ENCODE measurements around the gene GPN3.
"Not testable (repeated sequence)": the region's sequence is repeated elsewhere in the genome, so short reads cannot be mapped to it uniquely, and the experiment has no call there.

Gene GPN3

DNA sequence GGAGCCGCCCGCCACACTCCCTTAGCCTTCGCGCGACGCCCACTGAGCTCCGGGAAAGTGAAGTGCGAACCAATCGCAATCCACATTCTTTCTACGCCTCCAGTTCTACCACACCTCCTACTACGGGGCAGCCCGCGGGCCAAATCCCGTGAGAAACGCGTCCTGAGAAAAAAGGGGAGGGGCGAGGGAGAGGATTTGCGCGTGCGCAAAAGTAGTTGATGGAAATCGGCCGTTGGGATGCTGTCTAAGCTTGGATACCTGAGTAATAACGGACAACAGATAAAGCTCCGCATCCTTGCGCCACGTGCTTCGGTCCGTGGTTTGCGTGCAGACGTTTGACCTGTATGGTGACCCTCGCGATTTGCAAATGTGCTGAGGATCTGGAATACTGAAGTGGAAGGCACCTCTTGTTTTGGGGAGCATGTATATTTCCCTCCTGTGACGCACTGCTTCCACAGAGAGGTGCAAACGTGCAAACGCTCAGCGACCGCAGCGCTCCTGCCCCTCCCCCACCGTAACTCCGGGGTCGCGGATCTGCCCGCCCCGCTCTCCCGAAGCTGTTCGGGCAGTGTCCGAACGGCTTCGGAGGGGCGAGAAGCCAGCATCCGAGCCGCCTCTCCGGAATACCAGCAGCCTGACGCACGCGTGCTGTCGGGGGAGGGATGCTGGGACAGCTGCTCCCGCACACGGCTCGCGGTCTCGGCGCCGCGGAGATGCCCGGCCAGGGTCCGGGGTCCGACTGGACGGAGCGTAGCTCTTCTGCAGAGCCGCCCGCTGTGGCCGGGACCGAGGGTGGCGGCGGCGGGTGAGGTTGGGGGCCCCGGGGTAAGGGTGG is at the start of gene GPN3, which contains the start of gene FAM216A:
Gene GPN3, minus strand, starts transcription at position 44 of the 835 bp plus-strand sequence. CDS start 54 bp downstream, outside the sequence.
Gene FAM216A, plus strand, starts transcription at position 632 of the 835 bp plus-strand sequence. Its CDS starts 31 bp downstream, at position 663.
- in situ Hi-C loops (cut with MboI; ENCODE audit: low pct_unique_long_range_greater_than_20kb, low sequenced_read_pairs), result no loop called here
- DNase-seq, result peak; percentile 99

DNA sequence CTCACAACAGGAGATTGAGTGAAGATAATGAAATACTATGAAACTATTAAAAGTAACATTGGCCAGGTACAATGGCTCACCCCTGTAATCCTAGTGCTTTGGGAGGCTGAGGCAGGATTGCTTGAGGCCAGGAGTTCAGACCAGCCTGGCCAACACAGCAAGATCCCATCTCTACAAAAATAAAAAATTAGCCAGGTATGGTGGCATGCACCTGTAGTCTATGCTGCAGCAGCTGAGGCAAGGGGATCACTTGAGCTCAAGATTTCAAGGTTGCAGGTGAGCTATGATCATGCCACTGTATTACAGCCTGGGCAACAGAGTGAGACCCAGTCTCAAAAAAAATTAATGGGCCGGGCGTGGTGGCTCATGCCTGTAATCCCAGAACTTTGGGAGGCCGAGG is 48.9 kb upstream of the GPN3 start:
- DNase-seq, result no peak
- in situ Hi-C loops (cut with MboI; ENCODE audit: low pct_unique_long_range_greater_than_20kb, low sequenced_read_pairs), result no loop called here

DNA sequence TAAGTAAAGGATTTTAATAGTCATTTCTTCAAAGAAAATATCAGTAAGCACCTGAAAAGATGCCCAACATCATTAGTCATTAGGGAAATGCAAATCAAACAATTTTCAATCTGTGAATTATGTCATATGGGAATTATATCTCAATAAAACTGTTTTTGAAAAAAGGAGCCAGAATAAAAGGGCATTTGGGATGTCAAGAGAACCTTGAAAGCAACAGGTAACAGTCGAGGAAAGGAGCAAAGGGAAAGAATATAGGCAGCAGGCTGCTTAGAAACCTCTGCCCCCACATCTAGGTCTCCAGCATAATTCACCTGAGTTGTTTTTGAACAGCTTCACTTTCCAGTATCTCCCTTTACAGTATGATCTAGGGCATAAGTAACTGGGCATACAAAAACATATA is 46.3 kb upstream of the GPN3 start:
- in situ Hi-C loops (cut with MboI; ENCODE audit: low pct_unique_long_range_greater_than_20kb, low sequenced_read_pairs), result no loop called here
- DNase-seq, result no peak

DNA sequence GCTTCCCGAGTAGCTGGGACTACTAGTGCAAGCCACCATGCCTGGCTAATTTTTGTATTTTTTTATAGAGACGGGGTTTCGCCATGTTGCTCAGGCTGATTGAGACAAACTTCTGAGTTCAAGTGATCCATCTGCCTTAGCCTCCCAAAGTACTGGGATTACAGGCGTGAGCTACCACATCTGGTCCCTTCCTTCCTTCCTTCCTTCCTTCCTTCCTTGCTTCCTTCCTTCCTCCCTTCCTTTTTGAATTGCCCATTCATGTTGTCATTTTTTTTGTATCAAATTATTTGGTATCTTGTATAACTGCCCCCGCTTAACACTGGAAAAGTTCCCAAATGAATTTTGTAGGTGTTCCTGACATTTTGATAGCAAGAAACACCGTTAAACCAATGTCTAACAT is 45.8 kb upstream of the GPN3 start:
- in situ Hi-C loops (cut with MboI; ENCODE audit: low pct_unique_long_range_greater_than_20kb, low sequenced_read_pairs), result no loop called here
- no peak for DNase-seq

DNA sequence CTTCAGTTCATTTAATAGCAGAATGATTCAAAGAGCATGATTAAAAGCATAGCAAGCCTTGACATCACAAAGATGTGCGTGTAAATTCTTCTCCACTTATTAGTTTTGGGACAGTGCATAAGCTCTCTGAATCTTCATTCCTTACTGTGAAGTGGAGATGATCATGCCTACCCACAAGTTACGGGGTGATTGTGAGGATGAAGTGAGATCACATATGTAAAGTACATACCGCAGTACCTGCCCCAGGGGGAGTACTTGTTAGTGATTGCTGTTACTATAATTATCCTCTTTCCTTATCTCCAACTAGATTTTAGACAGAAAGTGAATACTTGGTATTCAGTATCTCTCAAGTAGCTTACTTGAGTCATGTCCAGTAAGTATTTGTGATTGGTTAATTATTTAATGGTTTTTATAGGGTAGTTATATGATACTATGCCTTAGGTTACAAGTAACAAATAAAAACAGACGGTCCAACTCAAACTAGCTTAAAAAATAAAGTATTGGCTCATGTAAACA is 40.1 kb upstream of the GPN3 start:
- in situ Hi-C loops (cut with MboI; ENCODE audit: low pct_unique_long_range_greater_than_20kb, low sequenced_read_pairs), result no loop called here
- DNase-seq, result no peak

DNA sequence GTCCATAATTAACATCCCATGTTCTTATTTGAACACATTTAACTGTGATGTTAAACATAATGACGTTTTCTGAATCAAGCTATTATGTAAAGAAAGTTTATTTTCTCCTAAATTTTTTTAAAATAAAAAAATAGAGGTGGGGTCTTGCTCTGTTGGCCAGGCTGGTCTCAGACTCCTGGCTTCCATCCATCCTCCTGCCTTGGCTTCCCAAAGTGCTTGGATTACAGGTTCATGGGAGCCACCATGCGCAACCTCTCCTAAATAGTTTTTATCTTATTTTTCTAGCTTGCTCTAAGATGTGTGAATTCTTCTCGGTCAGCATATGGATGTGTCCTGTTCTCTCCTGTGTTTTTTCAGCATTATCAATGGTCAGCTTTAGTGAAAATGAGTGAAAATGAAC is 37.3 kb upstream of the GPN3 start:
- no peak for DNase-seq
- in situ Hi-C loops (cut with MboI; ENCODE audit: low pct_unique_long_range_greater_than_20kb, low sequenced_read_pairs), result no loop called here

DNA sequence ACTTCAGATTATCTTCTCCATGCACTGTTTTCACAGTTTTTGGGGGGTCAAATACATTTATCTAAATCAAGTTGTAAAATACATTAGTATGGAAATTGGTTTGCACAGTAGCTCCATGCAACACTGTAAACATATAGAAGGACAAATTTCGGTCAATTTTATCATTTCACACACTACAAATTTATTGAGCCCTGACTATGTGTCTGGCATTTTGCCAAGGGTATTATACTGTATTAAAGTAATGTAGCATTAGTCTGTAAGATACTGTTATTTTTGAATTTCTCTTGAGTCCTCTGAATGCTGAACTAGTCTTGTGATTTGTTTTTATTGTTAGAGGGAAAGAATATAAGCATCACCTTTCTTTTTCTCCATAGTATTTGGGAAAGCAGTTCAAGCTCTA is 35.4 kb upstream of the GPN3 start:
- in situ Hi-C loops (cut with MboI; ENCODE audit: low pct_unique_long_range_greater_than_20kb, low sequenced_read_pairs), result no loop called here
- no peak for DNase-seq

DNA sequence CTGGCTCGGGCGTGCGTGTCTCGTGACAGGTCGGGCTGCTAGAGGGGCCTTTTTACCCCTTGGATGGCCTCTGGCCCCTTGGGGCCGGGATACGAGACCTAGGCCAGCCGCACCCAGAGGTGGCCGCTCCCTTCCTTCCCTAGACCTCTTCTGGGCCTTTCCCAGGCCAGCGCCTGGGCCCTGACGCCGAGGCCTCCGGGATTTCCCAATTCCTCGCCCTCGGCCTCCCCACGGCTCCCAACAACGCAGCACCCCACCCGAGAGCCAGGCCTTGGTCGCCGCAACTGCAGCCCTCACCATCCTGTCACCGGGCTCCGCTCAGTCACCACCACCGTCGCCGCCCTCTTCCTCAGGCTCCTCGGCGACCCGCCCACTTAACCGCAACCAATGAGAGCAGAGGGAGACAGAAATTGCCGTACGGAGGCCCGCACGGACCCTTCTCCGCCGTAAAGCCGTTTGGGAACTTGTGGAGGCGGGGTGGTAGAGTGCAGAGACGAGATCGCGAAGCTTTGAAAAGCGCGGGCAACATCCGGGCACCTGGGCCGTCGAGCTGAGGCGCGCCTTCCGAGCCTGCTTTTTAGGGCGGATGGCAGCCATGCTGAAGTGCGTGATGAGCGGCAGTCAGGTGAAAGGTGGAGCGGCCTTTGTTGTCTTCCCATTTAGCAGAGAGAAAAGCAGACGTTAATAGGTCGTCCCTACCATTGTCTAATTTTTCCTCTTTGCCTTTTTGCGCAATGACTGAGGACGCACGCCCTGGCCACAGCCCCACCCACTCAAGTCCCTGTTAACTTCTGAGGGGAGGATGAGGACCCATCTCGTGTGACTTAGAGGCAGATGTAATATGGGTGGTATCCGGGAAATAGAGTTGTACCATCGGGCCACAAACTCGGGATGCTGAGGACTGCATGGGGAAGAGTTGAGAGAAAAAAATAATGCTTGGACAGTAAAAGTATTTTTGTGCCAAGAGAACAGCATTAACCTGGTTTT is 34.0 kb upstream of the GPN3 start, which contains the start of the genes RAD9B and VPS29:
Gene RAD9B, plus strand, starts transcription at position 580 of the 987 bp plus-strand sequence. Its CDS starts 7 bp downstream, at position 587.
Gene VPS29, minus strand, starts transcription at position 360 of the 987 bp plus-strand sequence. Its CDS starts 60 bp downstream, at position 300.
- in situ Hi-C loops (cut with MboI; ENCODE audit: low pct_unique_long_range_greater_than_20kb, low sequenced_read_pairs), result no loop called here

DNA sequence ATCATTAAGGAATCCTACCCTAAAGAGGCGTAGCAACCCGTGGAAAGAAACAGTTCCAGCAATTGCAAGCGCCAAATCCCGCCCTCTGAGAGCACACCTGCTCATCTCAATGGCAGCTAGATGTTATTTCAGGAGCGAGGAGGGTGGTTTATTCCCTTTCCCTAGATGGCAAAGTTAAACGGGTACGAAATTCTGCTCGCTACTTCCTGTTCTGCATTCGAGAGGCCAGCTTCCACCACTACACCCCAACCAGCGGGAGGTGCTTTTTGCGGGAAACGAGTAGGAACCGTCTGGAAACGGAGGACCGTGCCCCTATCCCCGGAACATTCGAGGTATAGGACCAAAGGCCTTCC is 33.3 kb upstream of the GPN3 start:
- in situ Hi-C loops (cut with MboI; ENCODE audit: low pct_unique_long_range_greater_than_20kb, low sequenced_read_pairs), result no loop called here
- DNase-seq, result peak; percentile 82

More for the DNA sequence above, 34.0 kb upstream of the GPN3 start, which contains the start of the genes RAD9B and VPS29:
- DNase-seq, result peak; percentile 100

DNA sequence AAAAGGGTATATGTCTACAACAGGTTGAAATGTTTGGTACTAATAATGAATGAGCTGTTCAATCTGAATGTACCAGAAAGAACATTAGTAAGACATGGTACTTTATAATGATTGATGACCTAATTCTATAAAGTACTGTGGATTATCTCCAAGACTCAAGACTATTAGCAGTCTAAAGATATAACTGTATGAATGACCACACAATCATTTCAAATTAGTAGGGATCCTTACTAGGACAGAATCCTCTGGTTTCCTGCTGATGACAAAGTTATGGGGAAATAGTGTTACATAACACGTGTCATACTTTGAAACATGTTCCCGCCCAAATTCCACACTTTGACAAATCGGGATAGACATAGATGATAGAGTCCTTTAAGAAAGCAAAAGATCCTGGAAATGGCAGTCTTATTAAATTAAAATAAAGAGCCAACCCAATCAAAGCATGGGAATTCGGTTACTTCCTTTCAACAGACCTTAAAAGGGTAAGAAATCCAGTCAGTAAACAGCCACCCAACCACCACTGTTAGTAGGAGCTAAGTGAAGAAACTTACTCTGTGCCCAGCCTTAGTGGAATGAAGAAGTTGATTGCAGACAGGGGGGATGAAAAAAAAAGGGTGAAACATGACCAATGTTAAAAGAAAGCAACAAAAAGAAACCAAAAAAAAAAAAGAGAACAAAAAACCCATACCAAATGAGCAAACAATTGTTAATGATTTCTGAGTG is 31.1 kb upstream of the GPN3 start:
- in situ Hi-C loops (cut with MboI; ENCODE audit: low pct_unique_long_range_greater_than_20kb, low sequenced_read_pairs), result no loop called here
- DNase-seq, result peak; percentile 50

DNA sequence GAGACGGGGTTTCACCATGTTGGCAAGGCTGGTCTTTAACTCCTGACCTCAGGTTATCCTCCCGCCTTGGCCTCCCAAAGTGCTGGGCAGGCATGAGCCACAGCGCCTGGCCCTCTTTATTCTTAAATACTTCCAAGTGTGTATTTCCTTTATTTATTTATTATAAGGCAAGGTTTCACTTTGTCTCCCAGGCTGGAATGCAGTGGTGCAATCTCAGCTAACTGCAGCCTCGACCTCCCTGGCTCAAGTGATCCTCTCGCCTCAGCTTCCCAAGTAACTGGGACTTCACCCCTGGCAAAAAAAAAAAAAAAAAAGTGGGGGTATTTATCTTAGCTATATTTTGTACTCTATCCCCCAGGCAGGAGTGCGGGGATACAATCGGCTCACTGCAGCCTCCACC is 7.4 kb upstream of the GPN3 start:
- DNase-seq, result no peak
- in situ Hi-C loops (cut with MboI; ENCODE audit: low pct_unique_long_range_greater_than_20kb, low sequenced_read_pairs), result no loop called here

DNA sequence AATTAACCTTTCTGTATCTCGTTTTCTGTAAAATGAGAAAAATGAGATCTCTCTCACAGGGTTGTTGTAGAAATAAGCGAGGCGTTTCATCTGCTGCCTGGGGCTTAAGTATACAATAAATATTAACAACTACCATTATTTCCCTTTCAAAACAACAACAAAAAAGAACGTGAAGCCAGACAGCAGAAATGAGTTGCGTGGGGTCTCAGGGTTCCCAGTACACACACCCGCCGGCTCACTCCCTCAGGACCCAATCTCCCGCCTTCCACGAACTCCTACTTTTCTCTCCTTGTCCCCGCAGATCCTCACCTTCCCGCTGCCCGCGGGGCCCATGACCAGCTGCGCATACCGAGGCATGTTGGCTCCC is 227 bp downstream of the GPN3 start:
- DNase-seq, result no peak
- in situ Hi-C loops (cut with MboI; ENCODE audit: low pct_unique_long_range_greater_than_20kb, low sequenced_read_pairs), result no loop called here

DNA sequence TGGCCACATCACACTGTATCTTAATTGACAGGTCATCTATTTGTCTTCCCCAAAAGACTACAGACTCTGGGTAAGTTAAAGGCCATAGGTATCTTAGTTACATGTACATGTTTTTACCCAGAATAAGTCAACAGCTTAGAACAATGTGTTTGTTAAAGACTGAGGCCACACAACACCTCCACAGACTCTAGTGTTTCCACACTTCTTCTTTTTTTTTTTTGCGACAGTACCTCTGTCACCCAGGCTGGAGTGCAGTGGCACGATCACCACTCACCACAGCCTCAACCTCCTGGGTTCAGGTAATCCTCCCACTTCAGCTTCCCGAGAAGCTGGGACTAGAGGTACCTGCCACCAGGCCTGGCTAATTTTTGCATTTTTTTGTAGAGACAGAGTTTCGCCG is 1.3 kb downstream of the GPN3 start:
- in situ Hi-C loops (cut with MboI; ENCODE audit: low pct_unique_long_range_greater_than_20kb, low sequenced_read_pairs), result no loop called here
- DNase-seq, result peak; percentile 44

DNA sequence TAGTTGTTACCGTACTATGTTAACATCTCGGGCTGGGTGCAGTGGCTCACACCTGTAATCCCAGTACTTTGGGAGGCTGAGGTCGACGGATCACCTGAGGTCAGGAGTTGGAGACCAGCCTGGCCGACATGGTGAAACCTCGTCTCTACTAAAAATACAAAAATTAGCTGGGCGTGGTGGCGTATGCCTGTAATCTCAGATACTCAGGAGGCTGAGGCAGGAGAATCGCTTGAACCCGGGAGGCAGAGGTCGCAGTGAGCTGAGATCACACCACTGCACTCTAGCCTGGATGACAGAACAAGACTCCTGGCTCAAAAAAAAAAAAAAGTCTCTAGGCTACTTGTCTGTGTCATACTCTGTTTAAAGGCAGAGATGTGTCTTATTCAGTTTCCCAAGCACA is 2.3 kb downstream of the GPN3 start:
- in situ Hi-C loops (cut with MboI; ENCODE audit: low pct_unique_long_range_greater_than_20kb, low sequenced_read_pairs); DNase-seq: not testable (repeated sequence)

DNA sequence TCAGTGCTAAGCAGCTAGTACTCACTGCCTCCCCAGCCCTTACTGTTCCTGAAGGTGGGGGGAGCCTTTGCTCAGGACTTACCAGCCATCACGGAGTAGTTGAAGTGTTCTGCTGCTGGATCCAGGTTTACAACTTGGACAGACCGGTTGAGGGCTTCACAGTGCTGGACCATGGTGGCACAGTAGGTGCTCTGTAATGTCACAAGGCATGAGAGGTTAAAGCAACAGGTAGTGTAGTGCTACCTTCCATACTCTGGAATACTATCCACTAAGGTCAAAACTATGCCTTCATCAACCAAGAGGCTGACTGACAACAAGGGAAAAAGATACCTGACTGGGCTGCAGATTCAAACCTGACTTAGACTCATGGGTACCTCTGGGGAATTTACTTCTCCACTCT is 3.0 kb downstream of the GPN3 start:
- DNase-seq, result no peak
- in situ Hi-C loops (cut with MboI; ENCODE audit: low pct_unique_long_range_greater_than_20kb, low sequenced_read_pairs), result no loop called here

DNA sequence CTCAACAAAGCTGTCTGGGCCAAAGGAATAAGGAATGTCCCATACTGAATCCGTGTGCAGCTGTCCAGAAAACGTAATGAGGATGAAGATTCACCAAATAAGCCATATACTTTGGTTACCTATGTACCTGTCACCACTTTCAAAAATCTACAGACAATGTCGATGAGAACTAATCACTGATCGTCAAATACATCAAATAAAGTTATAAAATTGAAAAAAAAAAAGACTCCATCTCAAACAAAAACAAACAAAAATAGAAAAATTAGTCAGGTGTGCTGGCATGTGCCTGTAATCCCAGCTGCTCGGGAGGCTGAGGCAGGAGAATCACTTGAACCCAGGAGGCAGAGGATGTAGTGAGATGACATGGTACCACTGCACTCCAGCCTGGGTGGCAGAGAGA is 6.9 kb downstream of the GPN3 start:
- DNase-seq; in situ Hi-C loops (cut with MboI; ENCODE audit: low pct_unique_long_range_greater_than_20kb, low sequenced_read_pairs): not testable (repeated sequence)

DNA sequence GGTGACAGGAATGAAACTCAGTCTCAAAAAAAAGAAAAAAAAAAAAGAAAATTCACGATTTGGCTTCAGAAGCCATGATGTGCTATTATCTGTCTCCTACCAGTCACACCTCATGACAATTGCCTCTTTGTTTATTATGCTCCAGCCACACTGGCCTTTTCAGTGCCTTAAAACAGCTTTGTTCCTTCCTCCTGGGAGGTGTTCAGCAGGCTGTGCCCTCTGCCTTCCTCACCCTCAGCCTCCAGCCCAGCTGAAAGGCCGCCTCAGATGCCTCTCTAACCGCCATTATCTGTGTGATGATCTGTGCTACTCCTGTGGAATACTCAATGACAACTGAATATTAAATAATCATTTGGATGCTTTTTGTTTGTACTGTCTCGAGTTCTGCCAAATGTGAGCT is 9.3 kb downstream of the GPN3 start:
- DNase-seq, result no peak
- in situ Hi-C loops (cut with MboI; ENCODE audit: low pct_unique_long_range_greater_than_20kb, low sequenced_read_pairs), result no loop called here

DNA sequence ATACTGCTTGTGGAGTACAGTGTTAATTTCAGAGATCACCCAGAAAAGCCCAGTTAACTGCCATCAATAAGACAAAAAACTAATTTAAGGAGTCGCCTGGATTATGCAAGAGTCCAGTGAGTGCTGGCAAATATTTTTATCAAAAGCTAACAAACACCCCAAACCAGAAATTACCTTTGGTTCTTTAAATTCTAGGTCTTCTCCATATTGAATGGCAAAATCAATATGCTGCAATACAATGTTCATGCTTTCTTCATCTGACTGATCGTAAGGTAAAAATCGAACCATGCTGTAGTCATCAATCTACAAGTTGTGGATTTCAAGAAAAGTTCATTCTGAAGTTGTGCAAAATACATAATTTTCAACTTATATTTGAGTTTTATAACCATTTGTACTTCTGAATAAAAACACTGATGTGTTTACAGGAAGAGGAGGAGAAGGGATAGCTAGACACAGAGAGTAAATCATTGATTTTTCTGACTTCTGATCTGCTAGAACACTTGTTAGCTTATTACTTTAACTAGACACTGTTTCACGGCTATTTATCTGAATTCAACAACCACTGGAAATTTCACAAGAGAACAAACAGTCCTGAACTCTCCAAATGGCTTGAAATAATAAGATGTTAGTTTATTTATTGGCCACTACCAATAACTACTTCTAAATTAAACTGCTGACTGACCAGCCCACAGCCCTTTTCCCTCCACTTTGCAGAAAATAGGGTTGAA is 14.3 kb downstream of the GPN3 start:
- in situ Hi-C loops (cut with MboI; ENCODE audit: low pct_unique_long_range_greater_than_20kb, low sequenced_read_pairs), result no loop called here
- DNase-seq, result no peak
